ENCODE data around the gene OPRL1.

Gene OPRL1

GRCh38 chr20:64102647-64103354, 22.9 kb downstream of the OPRL1 start:
- no peak for DNase-seq (ENCODE audit: low read depth, low spot score)

- no peak for DNase-seq (ENCODE audit: low read depth, low spot score)
Observed at GRCh38 chr20:64103871-64104666, 24.2 kb downstream of the OPRL1 start.

- no peak for DNase-seq (ENCODE audit: low read depth, low spot score)
Observed at GRCh38 chr20:64104667-64105451, 25.0 kb downstream of the OPRL1 start.

GRCh38 chr20:64105846-64106434, 26.1 kb downstream of the OPRL1 start:
- DNase-seq (ENCODE audit: low read depth, low spot score): no peak

GRCh38 chr20:64106435-64106961, 26.6 kb downstream of the OPRL1 start:
- DNase-seq (ENCODE audit: low read depth, low spot score): no peak

GRCh38 chr20:64106981-64107735, 27.3 kb downstream of the OPRL1 start, which contains the start of gene NPBWR2:
NPBWR2 (minus strand) TSS chr20:64107565; CDS start chr20:64106831, 734 bp downstream.
- DNase-seq (ENCODE audit: low read depth, low spot score): no peak

GRCh38 chr20:64107736-64108457, 28.0 kb downstream of the OPRL1 start:
- no peak for DNase-seq (ENCODE audit: low read depth, low spot score)

- no peak for DNase-seq (ENCODE audit: low read depth, low spot score)
Observed at GRCh38 chr20:64108731-64109681, 29.1 kb downstream of the OPRL1 start.

GRCh38 chr20:64109831-64110391, 30.0 kb downstream of the OPRL1 start:
- no peak for DNase-seq (ENCODE audit: low read depth, low spot score)

- DNase-seq (ENCODE audit: low read depth, low spot score): no peak
Observed at GRCh38 chr20:64110411-64111068, 30.7 kb downstream of the OPRL1 start.

GRCh38 chr20:64111841-64112641, 32.2 kb downstream of the OPRL1 start:
- no peak for DNase-seq (ENCODE audit: low read depth, low spot score)

- no peak for DNase-seq (ENCODE audit: low read depth, low spot score)
Observed at GRCh38 chr20:64112691-64113443, 33.0 kb downstream of the OPRL1 start.

- DNase-seq (ENCODE audit: low read depth, low spot score): no peak
Observed at GRCh38 chr20:64113444-64113775, 33.5 kb downstream of the OPRL1 start.

GRCh38 chr20:64113796-64114355, 34.0 kb downstream of the OPRL1 start:
- DNase-seq (ENCODE audit: low read depth, low spot score): no peak

- DNase-seq (ENCODE audit: low read depth, low spot score): no peak
Observed at GRCh38 chr20:64114356-64114971, 34.6 kb downstream of the OPRL1 start.
